ENCODE data around the gene MCF2L2. TPM values are rescaled to one million over a fixed set of nuclear protein-coding genes. Genes with fewer than 3 reads are reported as not detected.

Gene MCF2L2
- polyA plus RNA-seq, 1 donor from 2014 or later, result 9.3 TPM

- no peak overlapping the region for H3K4me3 ChIP-seq (ENCODE audit: low read length)
- H3K27ac ChIP-seq (ENCODE audit: low read length), result no peak overlapping the region
- no peak overlapping the region for H3K9ac ChIP-seq (ENCODE audit: low read length)
- H3K36me3 ChIP-seq (ENCODE audit: insufficient read depth, low read length), result peaks cover 7% of the 10 kb centered on the region
- no peak overlapping the region for H3K4me2 ChIP-seq (ENCODE audit: low read length)
- no peak for TF ChIP-seq TAF1 (IDR thresholded peaks at IDR 0.05; ENCODE audit: low read depth)
- no peak for TF ChIP-seq EZH2 (IDR thresholded peaks at IDR 0.05; ENCODE audit: borderline replicate concordance, insufficient read depth, low read length, poor library complexity, severe bottlenecking)
- TF ChIP-seq MXI1 (conservative IDR thresholded peaks at IDR 0.05; ENCODE audit: poor library complexity, severe bottlenecking), result no peak
- TF ChIP-seq SMC3 (conservative IDR thresholded peaks at IDR 0.05; ENCODE audit: poor library complexity), result no peak
- no peak for TF ChIP-seq RAD21 (conservative IDR thresholded peaks at IDR 0.05)
- TF ChIP-seq EP300 (conservative IDR thresholded peaks at IDR 0.05; ENCODE audit: poor library complexity, severe bottlenecking), result no peak
- TF ChIP-seq POLR2AphosphoS5 (IDR thresholded peaks at IDR 0.05), result no peak
- no peak for TF ChIP-seq CTCF (IDR thresholded peaks at IDR 0.05; ENCODE audit: poor library complexity, severe bottlenecking)
- TF ChIP-seq REST (IDR thresholded peaks at IDR 0.05; ENCODE audit: borderline replicate concordance), result no peak
- H3K79me2 ChIP-seq (replicated peaks; ENCODE audit: insufficient read depth, low read length), result no peaks in the 10 kb centered on the region
- H3K9me2 ChIP-seq (ENCODE audit: insufficient read depth, low read length), result no peaks in the 10 kb centered on the region
- no peaks in the 10 kb centered on the region for H4K20me1 ChIP-seq (ENCODE audit: insufficient read depth)
- H3K9me3 ChIP-seq (ENCODE audit: low read length), result no peaks in the 10 kb centered on the region
- H3F3A ChIP-seq (ENCODE audit: insufficient read depth, low read length, poor library complexity, severe bottlenecking), result no peaks in the 10 kb centered on the region
- H2AFZ ChIP-seq (ENCODE audit: low read depth, low read length), result no peak overlapping the region
- H3K27me3 ChIP-seq (ENCODE audit: insufficient read depth, low read depth, low read length), result no peaks in the 10 kb centered on the region
Observed at GRCh38 chr3:183291497-183292031, 136.9 kb downstream of the MCF2L2 start.

- H3K27ac ChIP-seq (ENCODE audit: low read length), result no peak overlapping the region
- no peaks in the 10 kb centered on the region for H4K20me1 ChIP-seq (ENCODE audit: insufficient read depth)
- H3K79me2 ChIP-seq (replicated peaks; ENCODE audit: insufficient read depth, low read length), result no peaks in the 10 kb centered on the region
- H3F3A ChIP-seq (ENCODE audit: insufficient read depth, low read length, poor library complexity, severe bottlenecking), result no peaks in the 10 kb centered on the region
- no peak overlapping the region for H2AFZ ChIP-seq (ENCODE audit: low read depth, low read length)
- H3K4me3 ChIP-seq (ENCODE audit: low read length), result no peak overlapping the region
- H3K27me3 ChIP-seq (ENCODE audit: insufficient read depth, low read depth, low read length), result no peaks in the 10 kb centered on the region
- peaks cover 4% of the 10 kb centered on the region for H3K36me3 ChIP-seq (ENCODE audit: insufficient read depth, low read length)
- H3K9ac ChIP-seq (ENCODE audit: low read length), result no peak overlapping the region
- TF ChIP-seq RAD21 (conservative IDR thresholded peaks at IDR 0.05) (no peak), SMC3 (conservative IDR thresholded peaks at IDR 0.05; ENCODE audit: poor library complexity) (no peak), EZH2 (IDR thresholded peaks at IDR 0.05; ENCODE audit: borderline replicate concordance, insufficient read depth, low read length, poor library complexity, severe bottlenecking) (no peak), POLR2AphosphoS5 (IDR thresholded peaks at IDR 0.05) (no peak), EP300 (conservative IDR thresholded peaks at IDR 0.05; ENCODE audit: poor library complexity, severe bottlenecking) (no peak), TAF1 (IDR thresholded peaks at IDR 0.05; ENCODE audit: low read depth) (no peak), REST (IDR thresholded peaks at IDR 0.05; ENCODE audit: borderline replicate concordance) (no peak), MXI1 (conservative IDR thresholded peaks at IDR 0.05; ENCODE audit: poor library complexity, severe bottlenecking) (no peak), CTCF (IDR thresholded peaks at IDR 0.05; ENCODE audit: poor library complexity, severe bottlenecking) (no peak)
- H3K9me2 ChIP-seq (ENCODE audit: insufficient read depth, low read length), result no peaks in the 10 kb centered on the region
- H3K9me3 ChIP-seq (ENCODE audit: low read length), result no peaks in the 10 kb centered on the region
- H3K4me2 ChIP-seq (ENCODE audit: low read length), result no peak overlapping the region
Observed at GRCh38 chr3:183290216-183290615, 138.2 kb downstream of the MCF2L2 start.
